Smooth muscle cell (in vitro differentiated cells): ENCODE results near the gene LYZL4. TPM values are rescaled to one million over a fixed set of nuclear protein-coding genes. Genes with fewer than 3 reads are reported as not detected.

ENCODE experiments used
- DNase-seq: peaks from one replicate; lab custom pipeline; 2025; ENCODE audit not compliant: unreplicated experiment; lab: John Stamatoyannopoulos, UW
- H2AFZ ChIP-seq: fragments of 200-600 bp; sonication (generic); 2 replicates; pipeline ENCODE4 v1.6.0; 2016; ENCODE audit warnings: antibody characterized with exemption, low read depth, mild to moderate bottlenecking
- H3F3A ChIP-seq: fragments of 200-600 bp; sonication (generic); 2 replicates; pipeline ENCODE4 v1.6.0; 2017; ENCODE audit warnings: antibody characterized with exemption, low read depth
- H3K27ac ChIP-seq: fragments of 200-600 bp; sonication (generic); 2 replicates; pipeline ENCODE4 v1.5.1; 2016; ENCODE audit warnings: low read depth, mild to moderate bottlenecking
- H3K27me3 ChIP-seq: fragments of 200-600 bp; sonication (generic); 2 replicates; pipeline ENCODE4 v1.6.1; 2016; ENCODE audit warnings: low read depth, mild to moderate bottlenecking
- H3K36me3 ChIP-seq: fragments of 200-600 bp; sonication (generic); 2 replicates; pipeline ENCODE4 v1.5.1; 2016; ENCODE audit warnings: low read depth
- H3K4me1 ChIP-seq: fragments of 200-600 bp; sonication (generic); 2 replicates; pipeline ENCODE4 v1.5.1; 2016; ENCODE audit warnings: low read depth
- H3K4me2 ChIP-seq: fragments of 200-600 bp; sonication (generic); 2 replicates; pipeline ENCODE4 v1.6.0; 2016; ENCODE audit warnings: mild to moderate bottlenecking
- H3K4me3 ChIP-seq: fragments of 200-600 bp; sonication (generic); 2 replicates; pipeline ENCODE4 v1.5.1; 2016; ENCODE audit warnings: mild to moderate bottlenecking
- H3K79me2 ChIP-seq: fragments of 200-600 bp; sonication (generic); 2 replicates; pipeline ENCODE4 v1.6.0; 2016; ENCODE audit warnings: low read depth, mild to moderate bottlenecking
- H3K9ac ChIP-seq: fragments of 200-600 bp; sonication (generic); 2 replicates; pipeline ENCODE4 v1.6.0; 2016; ENCODE audit warnings: low read depth
- H3K9me3 ChIP-seq: fragments of 200-600 bp; sonication (generic); replicated peaks from 2 replicates; pipeline ENCODE4 v1.5.1; 2016; ENCODE audit warnings: low read depth
- H4K20me1 ChIP-seq: fragments of 200-600 bp; sonication (generic); 2 replicates; pipeline ENCODE4 v1.6.0; 2016; ENCODE audit warnings: low read depth
- WGBS: methylation state at CpG from one replicate; pipeline ENCODE4 v1.1.7; 2016; ENCODE audit warnings: low lambda C conversion rate; 5-methylcytosine and 5-hydroxymethylcytosine counted together
- polyA plus RNA-seq: library from polyadenylated mRNA; unstranded; fragments of >200 nt; fragmentation: Nextera tagmentation; extraction: Ambion mirVana; gene quantifications from 2 replicates; pipeline ENCODE4 v1.2.1, GENCODE V29; 2016
- total RNA-seq: library from RNA; depleted of rRNA; stranded (reverse); fragments of >200 nt; gene quantifications from 2 replicates; pipeline ENCODE4 v1.2.3, GENCODE V29; 2014
- TF ChIP-seq, protein P1 (sequence below): fragments of 200-600 bp; sonication (generic); IDR thresholded peaks from 2 replicates; pipeline ENCODE4 v1.5.1; 2017; ENCODE audit warnings: borderline replicate concordance, mild to moderate bottlenecking, antibody characterized with exemption; ENCODE audit not compliant: insufficient read depth, poor library complexity, severe bottlenecking

The LYZL4 gene
- total and polyA plus RNA-seq, 2 experiments from 2014 or later, result not detected

DNA sequence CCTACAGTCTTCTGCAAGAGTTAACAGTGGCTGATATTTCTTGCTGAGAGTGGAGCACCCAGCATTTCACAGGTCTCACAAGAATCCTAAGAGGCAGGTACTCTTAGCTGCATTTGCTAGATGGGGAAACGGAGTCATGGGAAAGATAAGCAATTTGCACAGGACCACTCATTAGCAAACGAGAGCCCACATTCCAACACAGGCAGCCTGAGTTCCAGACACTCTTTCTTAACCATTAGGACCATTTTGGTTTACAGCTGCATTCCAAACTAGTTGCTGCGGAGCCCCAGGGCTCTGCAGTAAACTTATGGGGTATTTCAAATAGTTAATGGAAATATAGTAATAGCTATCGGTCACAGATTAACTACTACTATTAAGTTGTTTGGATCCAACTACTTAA is 42.5 kb downstream of the LYZL4 start:
- Histone ChIP-seq H3K4me3 (no peak overlapping the region), H3K9ac (no peak overlapping the region), H4K20me1 (no peaks in the 10 kb centered on the region), H2AFZ (no peak overlapping the region), H3F3A (no peaks in the 10 kb centered on the region), H3K4me1 (peaks cover 8% of the 10 kb centered on the region), H3K27ac (no peak overlapping the region), H3K9me3 (no peaks in the 10 kb centered on the region), H3K4me2 (no peak overlapping the region), H3K79me2 (no peaks in the 10 kb centered on the region), H3K36me3 (no peaks in the 10 kb centered on the region), H3K27me3 (no peaks in the 10 kb centered on the region)
- 29% methylated on average over 4 of the region's 4 CpGs for WGBS
- TF ChIP-seq, protein P1, sequence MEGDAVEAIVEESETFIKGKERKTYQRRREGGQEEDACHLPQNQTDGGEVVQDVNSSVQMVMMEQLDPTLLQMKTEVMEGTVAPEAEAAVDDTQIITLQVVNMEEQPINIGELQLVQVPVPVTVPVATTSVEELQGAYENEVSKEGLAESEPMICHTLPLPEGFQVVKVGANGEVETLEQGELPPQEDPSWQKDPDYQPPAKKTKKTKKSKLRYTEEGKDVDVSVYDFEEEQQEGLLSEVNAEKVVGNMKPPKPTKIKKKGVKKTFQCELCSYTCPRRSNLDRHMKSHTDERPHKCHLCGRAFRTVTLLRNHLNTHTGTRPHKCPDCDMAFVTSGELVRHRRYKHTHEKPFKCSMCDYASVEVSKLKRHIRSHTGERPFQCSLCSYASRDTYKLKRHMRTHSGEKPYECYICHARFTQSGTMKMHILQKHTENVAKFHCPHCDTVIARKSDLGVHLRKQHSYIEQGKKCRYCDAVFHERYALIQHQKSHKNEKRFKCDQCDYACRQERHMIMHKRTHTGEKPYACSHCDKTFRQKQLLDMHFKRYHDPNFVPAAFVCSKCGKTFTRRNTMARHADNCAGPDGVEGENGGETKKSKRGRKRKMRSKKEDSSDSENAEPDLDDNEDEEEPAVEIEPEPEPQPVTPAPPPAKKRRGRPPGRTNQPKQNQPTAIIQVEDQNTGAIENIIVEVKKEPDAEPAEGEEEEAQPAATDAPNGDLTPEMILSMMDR, result no peak
- DNase-seq, result no peak

DNA sequence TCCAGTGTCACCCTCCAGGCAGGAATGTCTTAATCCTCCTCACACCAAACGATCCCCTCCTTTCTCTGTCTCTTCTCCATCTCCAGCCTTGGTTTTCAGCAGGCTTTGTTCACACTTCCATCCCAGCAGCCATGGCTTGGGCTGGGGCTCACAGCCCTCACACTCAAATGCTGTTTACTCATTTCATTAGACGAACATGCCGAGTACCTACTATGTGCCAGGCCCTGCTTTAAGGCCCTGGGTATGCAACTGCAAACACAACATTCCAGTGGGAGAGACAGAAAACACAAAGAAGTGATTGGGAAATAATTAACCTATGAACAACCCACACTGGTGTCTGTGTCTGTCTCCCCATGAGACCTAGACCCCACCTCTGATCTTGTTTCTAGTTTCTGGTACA is 43.9 kb downstream of the LYZL4 start:
- H3K9me3 ChIP-seq, result no peaks in the 10 kb centered on the region
- H3K27me3 ChIP-seq, result no peaks in the 10 kb centered on the region
- 64% methylated on average over 3 of the region's 3 CpGs for WGBS
- H2AFZ ChIP-seq, result no peak overlapping the region
- H3K4me3 ChIP-seq, result no peak overlapping the region
- no peaks in the 10 kb centered on the region for H3K79me2 ChIP-seq
- TF ChIP-seq, protein P1, result no peak
- no peak for DNase-seq
- no peak overlapping the region for H3K27ac ChIP-seq
- no peaks in the 10 kb centered on the region for H3K36me3 ChIP-seq
- H3K4me1 ChIP-seq, result peaks cover 8% of the 10 kb centered on the region
- no peaks in the 10 kb centered on the region for H3F3A ChIP-seq
- H3K4me2 ChIP-seq, result no peak overlapping the region
- H4K20me1 ChIP-seq, result no peaks in the 10 kb centered on the region
- H3K9ac ChIP-seq, result no peak overlapping the region

DNA sequence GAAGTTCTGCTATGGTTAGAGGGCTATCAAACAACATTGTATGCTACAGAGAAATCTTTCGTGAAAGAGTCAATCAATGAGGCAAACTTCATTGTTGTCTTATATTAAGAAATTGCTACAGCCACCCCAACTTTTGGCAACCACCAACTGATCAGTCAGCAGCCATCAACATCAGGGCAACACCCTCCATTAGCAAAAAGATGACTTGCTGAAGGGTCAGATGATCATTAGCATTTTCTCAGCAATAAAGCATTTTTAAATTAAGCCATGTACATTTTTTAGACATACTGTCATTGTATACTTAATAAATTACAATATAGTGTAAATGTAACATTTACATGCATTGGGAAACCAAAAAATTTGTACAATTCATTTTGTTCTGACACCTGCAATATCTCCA is 53.1 kb downstream of the LYZL4 start:
- TF ChIP-seq, protein P1, result no peak
- Histone ChIP-seq H2AFZ (no peak overlapping the region), H3K36me3 (no peaks in the 10 kb centered on the region), H3K4me3 (no peak overlapping the region), H3K9me3 (no peaks in the 10 kb centered on the region), H3K79me2 (no peaks in the 10 kb centered on the region), H3K9ac (no peak overlapping the region), H3K4me1 (no peaks in the 10 kb centered on the region), H3K27me3 (peaks cover 17% of the 10 kb centered on the region), H3K27ac (no peak overlapping the region), H3F3A (no peaks in the 10 kb centered on the region), H4K20me1 (no peaks in the 10 kb centered on the region), H3K4me2 (no peak overlapping the region)
- no peak for DNase-seq
- 94% methylated on average over 1 of the region's 1 CpG for WGBS

DNA sequence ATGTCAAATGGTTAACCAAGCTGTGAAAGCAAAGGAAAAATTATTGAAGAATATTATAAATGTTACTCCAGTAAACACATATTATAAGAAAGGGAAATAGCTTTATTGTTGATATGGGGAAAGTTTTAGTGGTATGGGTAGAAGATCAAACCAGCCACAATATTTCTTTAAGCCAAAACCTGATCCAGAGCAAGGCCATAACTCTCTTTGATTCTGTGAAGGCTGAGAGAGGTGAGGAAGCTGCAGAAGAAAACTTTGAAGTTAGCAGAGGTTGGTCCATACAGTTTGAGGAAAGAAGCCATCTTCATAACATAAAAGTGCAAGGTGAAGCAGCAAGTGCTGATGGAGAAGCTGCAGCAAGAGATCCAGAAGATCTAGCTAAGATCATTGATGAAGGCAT is 54.8 kb downstream of the LYZL4 start:
- Histone ChIP-seq H3K9ac (no peak overlapping the region), H3F3A (no peaks in the 10 kb centered on the region), H2AFZ (no peak overlapping the region)

More for the DNA sequence above, 54.8 kb downstream of the LYZL4 start:
- Histone ChIP-seq H3K36me3 (no peaks in the 10 kb centered on the region), H3K4me3 (no peak overlapping the region), H4K20me1 (no peaks in the 10 kb centered on the region), H3K4me2 (no peak overlapping the region), H3K79me2 (no peaks in the 10 kb centered on the region), H3K9me3 (no peaks in the 10 kb centered on the region), H3K4me1 (no peaks in the 10 kb centered on the region), H3K27ac (no peak overlapping the region), H3K27me3 (peaks cover 17% of the 10 kb centered on the region)
- TF ChIP-seq, protein P1, result no peak
- DNase-seq, result no peak
